GM18951 (cell line): ENCODE results near the gene MCC.

Source experiments
- POLR2A ChIP-seq: IDR thresholded peaks from 4 replicates; pipeline ENCODE4 v1.6.1; 2011; ENCODE audit warnings: mild to moderate bottlenecking; ENCODE audit not compliant: insufficient read length, insufficient read depth; ENCODE audit errors: extremely low read depth
- in situ Hi-C: fragments of 300-500 bp; cut with MboI; formaldehyde crosslinking; loops from one replicate; pipeline ENCODE4 v1.12.0; 2022; ENCODE audit warnings: low sequenced_read_pairs, mixed read lengths, inconsistent platforms; ENCODE audit not compliant: unreplicated experiment

The MCC gene

DNA sequence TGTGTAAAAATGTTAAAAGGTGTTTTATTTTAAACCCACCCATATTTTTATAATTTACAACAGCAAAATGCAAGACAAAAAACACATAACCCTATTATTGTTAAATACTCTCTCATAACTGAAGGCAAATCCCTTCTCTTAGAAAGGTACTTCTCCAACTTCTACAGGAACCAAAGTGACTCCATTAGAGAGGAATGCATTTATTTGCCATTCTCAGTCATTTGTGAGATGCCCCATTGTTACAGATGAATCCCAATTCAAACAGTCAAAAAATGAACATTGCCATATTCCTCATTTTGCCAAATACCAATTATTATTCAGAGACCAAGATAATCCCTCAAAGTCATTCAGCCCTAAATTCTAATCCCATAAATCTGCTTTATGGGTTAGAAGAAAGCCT, 229.2 kb downstream of the MCC start:
- no peak for TF ChIP-seq POLR2A
- in situ Hi-C loops: no loop called here

DNA sequence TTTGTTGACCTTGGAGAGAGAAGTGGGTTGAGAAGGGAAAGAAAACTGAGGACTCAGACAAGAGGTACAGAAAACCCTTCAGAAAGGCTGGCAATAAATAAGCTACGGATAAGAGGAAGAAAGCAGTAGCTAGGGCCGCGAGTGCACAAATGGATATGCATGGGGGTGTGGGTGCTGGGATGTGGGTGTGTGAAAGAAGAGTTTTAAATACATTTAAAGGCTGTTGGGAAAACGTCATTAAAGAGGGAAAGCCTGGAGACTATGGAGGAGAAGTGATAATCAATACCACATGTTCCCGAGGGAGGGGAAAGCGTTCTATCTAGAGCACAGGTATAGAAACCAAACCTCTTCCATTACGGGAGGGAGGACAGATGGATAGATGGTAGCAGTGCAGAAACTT, 230.7 kb downstream of the MCC start:
- in situ Hi-C loops: no loop called here
- no peak for TF ChIP-seq POLR2A

DNA sequence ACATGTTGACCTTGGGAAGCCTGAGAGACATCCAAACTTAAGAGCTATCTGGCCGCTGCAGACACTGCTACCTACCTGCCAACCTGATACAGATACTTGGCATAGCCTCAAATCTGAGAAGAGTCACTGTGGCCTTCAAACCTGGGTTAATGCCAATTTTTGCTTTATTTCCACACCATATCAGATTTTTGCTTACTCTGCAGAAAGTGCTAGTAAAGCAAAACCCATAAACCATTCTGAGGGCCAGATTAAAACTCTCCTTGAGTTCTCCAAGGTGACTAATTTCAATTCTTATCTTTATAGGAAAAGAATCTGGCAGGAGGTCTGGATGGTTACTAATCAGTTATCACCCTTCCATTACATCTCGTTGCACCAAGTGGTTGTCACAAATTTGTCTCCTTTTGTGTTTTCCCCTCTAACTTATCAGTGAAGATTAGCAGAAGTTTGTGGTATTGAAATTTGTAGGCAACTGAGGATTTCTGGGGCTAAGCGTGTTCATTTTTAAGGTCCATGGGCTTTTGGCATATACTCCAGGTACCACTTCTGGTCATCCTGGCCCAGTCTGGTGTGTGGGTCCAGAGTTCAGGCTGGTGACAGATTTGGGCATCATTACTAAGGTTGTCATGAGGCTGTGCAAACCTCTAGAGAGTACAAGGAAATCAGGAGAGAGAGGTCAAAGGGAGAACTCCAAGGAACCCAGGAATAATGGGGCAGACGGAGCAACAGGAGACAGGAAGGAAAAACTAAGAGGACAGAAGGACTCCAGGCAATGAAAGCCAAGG, 231.4 kb downstream of the MCC start:
- in situ Hi-C loops: no loop called here
- TF ChIP-seq POLR2A: no peak

DNA sequence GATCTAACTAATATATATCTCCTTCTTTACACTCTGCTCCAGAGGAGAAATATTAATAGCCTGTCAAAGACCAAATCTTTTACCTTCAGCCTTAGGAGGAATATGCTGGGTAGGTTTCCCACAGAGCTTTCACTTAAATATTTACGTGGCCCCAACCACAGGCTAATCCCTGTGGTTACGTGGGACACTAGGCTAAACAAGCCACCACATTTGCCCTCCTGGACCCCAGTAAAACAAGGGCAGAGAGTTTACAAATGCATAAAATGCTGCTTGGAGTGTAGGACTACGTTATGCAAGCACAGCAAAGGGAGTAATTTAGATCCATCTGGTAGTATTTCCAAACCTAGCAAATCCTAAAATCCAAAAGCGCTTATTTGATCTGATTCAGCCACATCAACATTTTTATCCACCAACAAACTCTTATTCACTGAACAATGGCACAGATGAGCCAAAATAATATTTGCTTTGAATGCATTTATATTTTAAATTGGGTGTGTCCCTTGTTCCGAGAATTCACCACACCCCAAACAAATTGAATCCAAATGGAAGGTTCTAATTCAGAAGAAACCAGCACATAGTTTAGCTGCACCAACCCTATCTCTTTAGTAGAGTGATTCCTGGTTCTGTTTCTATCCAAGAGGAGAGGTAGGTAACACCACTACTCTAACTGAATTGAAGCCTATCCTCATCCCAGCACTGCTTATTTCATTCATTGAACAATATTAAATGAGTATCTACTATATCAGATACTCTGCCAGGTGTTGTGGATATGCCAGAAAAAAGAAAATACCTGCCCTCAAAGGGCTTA, 232.5 kb downstream of the MCC start:
- in situ Hi-C loops: no loop called here
- TF ChIP-seq POLR2A: no peak

DNA sequence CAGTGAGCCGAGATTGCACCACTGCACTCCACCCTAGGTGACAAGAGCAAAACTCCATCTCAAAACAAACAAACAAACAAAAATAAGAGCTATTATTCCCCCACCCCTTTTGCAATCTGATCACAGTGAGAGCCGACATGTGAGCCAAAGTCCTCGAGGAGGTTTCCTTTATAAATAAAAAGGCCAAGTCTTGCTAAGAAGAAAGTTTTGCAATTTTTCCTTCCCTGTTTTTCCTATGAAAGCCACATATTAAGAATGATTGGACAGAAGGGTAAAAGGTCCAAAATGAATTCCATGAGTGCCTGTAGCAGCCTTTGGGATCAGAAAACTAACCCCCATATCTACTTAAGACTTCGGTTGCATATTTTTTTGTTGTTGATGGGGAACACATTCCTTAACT, 233.1 kb downstream of the MCC start:
- in situ Hi-C loops: no loop called here
- TF ChIP-seq POLR2A: no peak

DNA sequence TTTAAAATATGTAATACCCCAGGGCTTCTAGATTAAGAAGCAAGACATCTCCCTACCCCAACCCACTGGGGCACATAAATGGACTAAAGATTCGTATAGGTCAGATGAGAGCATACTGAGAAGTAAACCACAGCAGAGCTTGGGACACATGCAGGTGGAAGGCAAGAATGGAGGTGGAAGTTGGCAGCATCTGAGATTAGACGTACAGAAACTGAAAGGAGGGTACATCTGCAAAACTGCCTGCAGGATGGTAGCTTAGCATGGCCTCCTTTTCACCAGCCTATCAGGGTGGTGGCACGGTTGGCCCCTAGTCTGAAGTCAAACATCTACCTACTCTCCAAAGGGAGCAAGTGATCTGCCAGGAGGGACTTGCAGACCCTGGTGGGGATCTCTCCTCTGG, 235.2 kb downstream of the MCC start:
- in situ Hi-C loops: no loop called here
- TF ChIP-seq POLR2A: no peak

DNA sequence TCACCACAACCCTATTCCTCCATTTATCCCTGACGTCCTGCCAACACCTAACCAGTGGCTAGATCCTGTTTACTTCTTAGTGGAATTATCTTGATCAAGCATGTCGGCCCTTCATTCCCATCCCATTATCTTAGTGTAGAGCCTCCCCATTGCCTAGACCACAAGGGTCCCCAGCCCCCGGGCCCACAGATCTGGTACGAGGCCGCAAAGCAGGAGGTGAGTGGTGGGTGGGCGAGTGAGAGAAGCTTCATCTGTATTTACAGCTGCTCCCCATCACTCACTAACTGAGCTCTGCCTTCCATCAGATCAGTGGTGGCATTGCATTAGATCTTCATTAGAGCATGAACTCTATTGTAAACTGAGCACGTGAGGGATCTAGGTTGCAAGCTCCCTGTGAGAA, 236.2 kb downstream of the MCC start:
- in situ Hi-C loops: no loop called here
- no peak for TF ChIP-seq POLR2A

DNA sequence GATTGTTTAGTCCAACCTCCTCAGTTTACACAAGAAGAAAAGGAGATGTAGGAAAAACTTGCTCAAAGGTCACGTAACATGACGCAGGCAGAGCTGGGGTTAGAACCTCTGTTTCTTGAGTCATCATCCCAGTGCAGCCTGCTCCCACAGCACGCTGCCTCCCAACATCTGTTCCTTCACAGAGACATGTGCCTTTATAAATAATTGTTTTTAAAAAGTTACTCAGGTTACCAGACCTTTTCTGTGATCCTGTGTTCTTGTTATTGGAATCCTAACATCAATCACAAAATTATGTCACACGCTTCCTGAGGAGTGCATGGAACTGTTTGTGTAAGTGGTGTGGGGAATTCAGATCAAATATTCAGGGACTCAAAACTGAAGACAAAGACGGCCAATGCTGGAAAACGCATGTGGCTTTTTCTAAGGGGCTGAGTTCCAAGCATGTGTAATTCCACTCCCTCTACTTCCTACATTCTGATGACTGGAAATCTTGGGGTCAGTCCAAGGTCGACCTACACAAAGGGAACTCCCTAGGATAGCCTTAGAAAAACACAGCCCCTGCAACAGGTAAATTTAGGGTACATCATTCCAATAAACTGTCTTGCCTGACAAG, 237.8 kb downstream of the MCC start:
- TF ChIP-seq POLR2A: no peak
- in situ Hi-C loops: no loop called here

DNA sequence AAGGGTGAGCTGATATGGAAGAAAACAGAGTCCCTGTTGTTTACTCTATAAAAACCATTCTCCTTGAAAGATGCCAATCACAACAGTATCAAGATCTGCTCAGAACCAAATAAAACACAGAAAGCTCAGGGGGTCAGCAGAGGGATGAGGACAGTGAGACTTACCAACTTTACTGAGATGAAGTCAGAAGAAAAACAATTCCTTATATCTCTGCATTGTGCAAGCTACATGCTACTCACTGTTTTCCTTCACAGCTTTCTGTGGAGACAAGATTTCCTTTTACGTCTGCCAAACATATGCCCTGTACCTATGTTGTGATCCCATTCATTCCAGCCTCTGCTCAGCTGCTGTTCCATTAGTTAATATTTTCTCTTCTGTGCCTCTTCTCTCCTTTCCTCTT, 239.0 kb downstream of the MCC start:
- in situ Hi-C loops: no loop called here
- TF ChIP-seq POLR2A: no peak

DNA sequence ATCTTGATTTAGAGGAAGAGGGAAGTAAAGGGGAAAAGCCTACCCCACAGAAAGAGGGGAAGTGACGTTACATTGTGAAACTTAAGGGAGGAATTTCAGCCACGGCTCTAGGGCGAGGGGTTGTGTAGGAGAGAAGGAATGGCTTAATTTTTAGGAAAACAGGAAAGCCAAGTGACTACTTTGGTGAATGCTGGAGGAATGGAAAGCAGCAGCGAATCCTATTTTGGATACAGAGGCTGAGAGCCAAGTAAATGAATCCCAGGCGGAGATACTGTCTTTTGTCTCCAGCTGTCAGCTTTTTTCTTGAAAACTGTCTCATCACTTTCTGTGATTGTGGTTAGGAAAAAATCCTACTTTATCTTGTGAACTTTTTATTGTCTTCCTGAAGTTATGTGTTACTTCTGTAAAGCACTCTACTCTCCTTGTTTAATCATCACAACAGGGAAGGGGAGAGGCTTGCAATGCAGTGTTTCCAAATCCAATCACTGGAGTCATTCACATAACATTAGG, 241.8 kb downstream of the MCC start:
- in situ Hi-C loops: no loop called here
- TF ChIP-seq POLR2A: no peak

DNA sequence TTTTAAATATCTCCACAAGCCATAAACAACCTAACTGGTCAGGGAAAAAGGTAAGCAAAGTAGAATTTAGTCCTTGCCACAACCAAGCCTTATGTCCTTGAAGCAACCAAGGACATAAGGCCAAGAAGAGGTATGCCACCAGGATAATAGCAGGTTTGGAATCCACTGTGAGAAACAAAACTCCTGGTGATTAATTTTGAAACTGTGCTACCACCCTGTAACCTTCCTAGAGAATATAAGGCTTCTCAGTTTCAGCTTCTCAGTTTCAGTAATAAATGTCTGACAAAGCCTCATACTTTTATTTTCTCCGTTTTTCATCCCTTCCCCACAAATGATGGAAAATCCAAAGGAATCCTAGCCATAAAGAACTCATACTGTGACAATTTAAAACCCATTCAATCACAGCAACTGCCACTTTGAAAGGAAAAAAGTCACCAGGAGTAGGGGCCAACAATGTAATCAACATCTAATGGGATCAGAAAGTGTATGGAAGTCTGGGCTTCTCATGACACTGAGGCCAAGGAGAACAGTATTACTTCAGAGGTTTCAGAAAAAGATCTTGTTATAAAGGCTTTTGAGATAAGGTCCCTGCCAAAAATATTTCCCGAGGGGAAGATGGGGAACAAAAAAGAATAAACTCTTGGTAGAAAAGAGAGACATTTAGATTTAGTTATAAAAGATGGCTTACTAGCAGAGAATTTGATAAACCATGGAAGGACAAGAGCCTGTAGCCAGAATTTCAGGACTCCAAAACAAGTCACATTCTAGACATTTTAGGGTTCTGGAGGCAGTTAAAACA, 242.6 kb downstream of the MCC start:
- in situ Hi-C loops: no loop called here
- no peak for TF ChIP-seq POLR2A

DNA sequence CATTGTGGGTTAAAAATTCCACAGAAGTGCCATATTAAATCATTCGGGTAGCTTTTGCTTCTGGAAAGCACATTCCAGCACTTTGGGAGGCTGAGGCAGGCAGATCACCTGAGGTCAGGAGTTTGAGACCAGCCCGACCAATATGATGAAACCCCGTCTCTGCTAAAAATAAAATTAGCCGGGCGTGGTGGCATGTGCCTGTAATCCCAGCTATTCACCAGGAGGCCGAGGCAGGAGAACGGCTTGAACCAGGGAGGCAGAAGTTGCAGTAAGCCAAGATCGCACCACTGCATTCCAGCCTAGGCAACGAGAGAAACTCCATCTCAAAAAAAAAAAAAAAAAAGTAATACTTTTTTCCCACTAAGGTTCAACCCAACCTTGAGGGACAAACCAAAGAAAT, 243.3 kb downstream of the MCC start:
- TF ChIP-seq POLR2A: no peak
- in situ Hi-C loops: no loop called here

DNA sequence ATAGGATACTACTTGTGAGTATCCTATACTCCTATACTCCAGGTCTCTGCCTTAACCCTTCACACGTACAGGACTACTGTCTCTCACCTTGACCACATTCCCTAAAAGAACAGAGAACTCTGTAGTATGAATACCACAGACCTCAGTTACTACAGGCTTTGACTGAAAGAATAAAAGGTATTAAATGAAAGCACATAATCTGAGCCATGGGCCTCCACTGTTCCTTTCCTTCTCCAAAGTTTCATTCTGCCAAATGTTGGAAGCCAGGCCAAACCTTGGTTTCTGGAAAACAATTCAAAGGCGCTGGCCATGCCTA, 244.9 kb downstream of the MCC start:
- in situ Hi-C loops: no loop called here

More for the DNA sequence above, 244.9 kb downstream of the MCC start:
- TF ChIP-seq POLR2A: no peak
